Adrenal gland (tissue), 5 donors: ENCODE data around the gene GABRR1.

Experiments
- CTCF ChIP-seq, 6 experiments: fragments of 450-650 bp in 4 of 6; fragments of 200-600 bp in 2 of 6; sonication (generic) in 1 of 6; IDR thresholded peaks; 1 replicate in 5 of 6; 2 replicates in 1 of 6; pipeline versions ENCODE4 v1.5.1 to v1.8.0; 2016 to 2021; ENCODE audit warnings: antibody characterized with exemption in 6 of 6, mild to moderate bottlenecking in 2 of 6, moderate library complexity in 1 of 6
- POLR2A ChIP-seq, 2 donors: fragments of 450-650 bp; IDR thresholded peaks; one replicate each; pipeline ENCODE4 v1.6.1; 2017; ENCODE audit warnings: antibody characterized with exemption in 2 of 2, mild to moderate bottlenecking in 2 of 2, moderate library complexity in 1 of 2
- donor health status: DM: no; HTN: no; CAD: no.

GRCh38 chr6:89209457-89209856 is 7.7 kb downstream of the GABRR1 start:
- no peak for TF ChIP-seq CTCF (IDR thresholded peaks at IDR 0.05)
- TF ChIP-seq POLR2A (IDR thresholded peaks at IDR 0.05), result no peak
